Measurements from ENCODE around the gene CCDC88B.
A peak's percentile ranks its signal among the peaks of the same experiment; 100 is the strongest.

The CCDC88B gene

GRCh38 chr11:64303109-64304031, 36.6 kb upstream of the CCDC88B start:
- no peak for DNase-seq (ENCODE audit: low read depth)
- no peak for TF ChIP-seq CTCF (IDR thresholded peaks at IDR 0.05; ENCODE audit: control insufficient read depth, extremely low read depth, insufficient read depth)
- no peak overlapping the region for H3K4me3 ChIP-seq (ENCODE audit: low read depth, low read length)

- peak overlapping the region; percentile 57 for H3K4me3 ChIP-seq (ENCODE audit: low read depth, low read length)
- no peak for TF ChIP-seq CTCF (IDR thresholded peaks at IDR 0.05; ENCODE audit: control insufficient read depth, extremely low read depth, insufficient read depth)
- DNase-seq (ENCODE audit: low read depth): no peak
Observed at GRCh38 chr11:64304032-64304315, 36.0 kb upstream of the CCDC88B start.

GRCh38 chr11:64304316-64305072, 35.5 kb upstream of the CCDC88B start:
- no peak for DNase-seq (ENCODE audit: low read depth)
- H3K4me3 ChIP-seq (ENCODE audit: low read depth, low read length): peak overlapping the region; percentile 57
- TF ChIP-seq CTCF (IDR thresholded peaks at IDR 0.05; ENCODE audit: control insufficient read depth, extremely low read depth, insufficient read depth): peak; percentile 70

- peak within 1 kb of the TSS; percentile 69 for H3K4me3 ChIP-seq (ENCODE audit: low read depth, low read length)
- peak; percentile 86 for DNase-seq (ENCODE audit: low read depth)
- TF ChIP-seq CTCF (IDR thresholded peaks at IDR 0.05; ENCODE audit: control insufficient read depth, extremely low read depth, insufficient read depth): no peak
Observed at GRCh38 chr11:64305075-64305690, 34.8 kb upstream of the CCDC88B start, which contains the start of gene ESRRA. TSS of gene ESRRA (plus strand) at chr11:64305524. CDS start at chr11:64307180, 1,656 bp downstream.

GRCh38 chr11:64305691-64306562, 34.1 kb upstream of the CCDC88B start:
- peak; percentile 40; the same call in 1 of the 2 replicates for TF ChIP-seq CTCF (IDR thresholded peaks at IDR 0.05; ENCODE audit: control insufficient read depth, extremely low read depth, insufficient read depth)
- H3K4me3 ChIP-seq (ENCODE audit: low read depth, low read length): peak overlapping the region; percentile 69
- DNase-seq (ENCODE audit: low read depth): peak; percentile 44

GRCh38 chr11:64306563-64306875, 33.5 kb upstream of the CCDC88B start:
- DNase-seq (ENCODE audit: low read depth): no peak
- no peak for TF ChIP-seq CTCF (IDR thresholded peaks at IDR 0.05; ENCODE audit: control insufficient read depth, extremely low read depth, insufficient read depth)
- H3K4me3 ChIP-seq (ENCODE audit: low read depth, low read length): peak overlapping the region; percentile 69
